Activated CD4-positive, CD25-positive, alpha-beta regulatory T cell treated with anti-CD3 and anti-CD28 coated beads, Interleukin-2, amount 50 U/mL, for 72 hours (primary cell): ENCODE measurements around the gene ING2.
"Not testable (repeated sequence)": the region's sequence is repeated elsewhere in the genome, so short reads cannot be mapped to it uniquely, and the experiment has no call there.

Experiments used
- DNase-seq: peaks from one replicate; pipeline ENCODE4 v3.0.0; 2021

The ING2 gene

GRCh38 chr4:183552274-183553146, 47.7 kb downstream of the ING2 start:
- DNase-seq = no peak

DNA sequence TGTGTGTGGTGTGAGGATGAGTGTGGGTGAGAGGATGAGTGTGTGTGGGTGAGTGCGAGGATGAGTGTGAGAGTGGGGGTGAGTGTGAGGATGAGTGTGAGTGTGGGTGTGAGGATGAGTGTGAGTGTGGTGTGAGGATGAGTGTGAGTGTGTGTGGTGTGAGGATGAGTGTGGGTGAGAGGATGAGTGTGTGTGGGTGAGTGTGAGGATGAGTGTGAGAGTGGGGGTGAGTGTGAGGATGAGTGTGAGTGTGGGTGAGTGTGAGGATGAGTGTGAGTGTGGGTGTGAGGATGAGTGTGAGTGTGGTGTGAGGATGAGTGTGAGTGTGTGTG, 48.3 kb downstream of the ING2 start:
- DNase-seq = not testable (repeated sequence)

DNA sequence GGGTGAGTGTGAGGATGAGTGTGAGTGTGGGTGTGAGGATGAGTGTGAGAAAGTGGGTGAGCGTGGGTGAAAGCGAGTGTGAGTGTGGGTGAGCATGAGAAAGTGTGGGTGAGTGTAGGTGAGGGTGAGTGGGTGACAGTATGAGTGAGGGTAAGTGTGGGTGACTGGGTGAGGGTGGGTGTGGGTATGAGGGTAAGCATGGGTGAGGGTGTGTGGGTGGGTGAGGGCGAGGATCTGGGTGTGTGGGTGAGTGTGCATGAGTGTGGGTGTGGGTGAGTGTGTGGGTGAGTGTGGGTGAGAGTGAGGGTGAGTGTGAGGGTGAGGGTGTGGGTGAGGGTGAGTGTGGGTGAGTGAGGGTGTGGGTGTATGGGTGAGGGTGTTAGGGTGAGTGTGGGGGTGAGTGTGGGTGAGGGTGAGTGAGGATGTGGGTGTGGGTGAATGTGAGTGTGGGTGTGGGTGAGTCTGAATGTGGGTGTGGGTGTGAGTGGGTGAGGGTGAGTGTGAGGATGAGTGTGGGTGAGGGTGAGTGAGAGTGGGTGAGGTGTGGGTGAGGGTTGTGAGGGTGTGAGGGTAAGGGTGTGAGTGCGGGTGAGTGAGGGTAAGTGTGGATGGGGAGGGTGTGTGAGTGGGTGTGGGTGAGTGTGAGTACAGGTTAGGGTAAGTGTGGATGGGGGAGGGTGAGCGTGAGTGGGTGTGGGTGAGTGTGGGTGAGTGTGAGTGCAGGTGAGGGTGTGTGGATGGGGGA, 48.9 kb downstream of the ING2 start:
- DNase-seq = no peak

GRCh38 chr4:183554346-183554686, 49.5 kb downstream of the ING2 start:
- DNase-seq = no peak

DNA sequence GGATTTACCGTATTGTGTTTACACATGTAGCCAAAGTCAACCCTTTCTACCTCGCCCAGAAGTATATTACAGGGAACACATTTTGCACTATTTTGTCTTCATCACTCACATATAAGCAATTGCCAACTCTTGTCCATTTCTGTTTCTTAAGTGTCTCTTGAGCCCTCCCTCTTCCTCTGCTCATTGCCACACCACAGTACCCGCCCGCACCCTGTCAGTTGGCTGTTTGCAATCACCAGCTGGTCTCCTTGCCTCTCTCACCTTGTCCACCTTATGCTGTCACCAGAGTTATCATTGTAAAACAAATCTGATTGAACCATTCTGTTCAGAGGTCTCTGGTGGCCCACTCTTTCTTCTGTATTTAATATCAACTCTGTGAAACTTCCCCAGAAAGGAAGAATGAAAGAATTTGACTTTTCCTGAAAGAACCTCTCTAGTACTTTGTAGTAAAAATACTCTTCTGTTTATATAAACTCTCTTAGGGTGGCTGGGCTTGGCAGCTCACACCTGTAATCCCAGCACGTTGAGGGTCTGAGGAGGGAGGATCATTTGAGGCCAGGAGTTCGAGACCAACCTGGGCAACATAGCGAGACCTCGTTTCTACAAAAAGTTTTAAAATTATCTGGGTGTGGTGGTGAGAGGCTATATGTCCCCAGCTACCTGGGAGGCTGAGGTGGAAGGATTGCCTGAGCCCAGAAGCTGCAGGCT, 50.2 kb downstream of the ING2 start:
- no peak for DNase-seq

DNA sequence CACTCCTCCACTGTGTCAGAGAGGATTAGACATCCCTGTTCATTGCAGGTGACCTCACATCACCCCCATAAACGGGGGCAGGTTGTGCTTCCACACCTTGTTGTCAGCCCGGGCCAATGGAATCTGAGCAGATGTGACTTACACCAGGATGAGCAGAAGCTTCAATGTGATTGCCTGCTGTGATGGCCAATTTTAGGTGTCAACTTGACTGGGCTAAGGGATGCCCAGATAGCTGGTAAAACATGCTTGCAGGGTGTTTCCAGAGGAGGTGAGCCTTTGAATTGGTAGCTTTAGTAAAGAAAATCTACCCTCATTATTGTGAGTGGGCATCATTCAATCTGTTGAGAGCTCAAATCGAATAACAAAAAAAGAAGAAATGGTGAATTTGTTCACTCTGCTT, 52.1 kb downstream of the ING2 start:
- DNase-seq = no peak

GRCh38 chr4:183557611-183558010, 52.8 kb downstream of the ING2 start:
- DNase-seq = no peak

- DNase-seq = no peak
Observed at GRCh38 chr4:183558873-183559272, 54.0 kb downstream of the ING2 start.

DNA sequence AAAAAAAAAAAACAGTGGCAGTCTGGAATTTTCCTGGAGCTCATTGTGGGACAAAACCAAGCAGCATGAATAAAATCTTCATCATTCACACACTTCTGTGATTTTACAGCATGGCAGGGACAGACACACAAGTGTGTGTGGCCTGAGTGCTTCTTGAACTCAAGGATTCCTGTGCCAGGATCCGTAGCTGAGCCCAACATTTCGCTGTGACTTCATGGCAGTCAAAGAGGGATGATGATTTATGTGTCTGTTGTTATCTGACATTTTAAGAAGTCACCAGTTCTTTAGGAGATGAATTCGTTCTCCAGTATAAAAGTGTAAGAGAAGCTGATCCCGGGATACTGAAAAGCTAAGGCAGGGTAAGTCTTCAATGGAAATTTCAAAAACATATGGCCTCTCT, 57.0 kb downstream of the ING2 start:
- no peak for DNase-seq
